Endometrium (tissue), 2 donors: Measurements from ENCODE around the gene MAML3.

Experiments used
- FAIRE-seq: peaks from 2 replicates; lab custom pipeline; 2012; peaks lifted over from hg19 to GRCh38; lab: Jason Lieb, UNC
- donor health status: control.
- donor health status: control.

The MAML3 gene

GRCh38 chr4:139840773-139841172 lies 313.2 kb downstream of the MAML3 start:
- FAIRE-seq, result no peak

- FAIRE-seq, result no peak
Measured at GRCh38 chr4:139839403-139840031, 314.5 kb downstream of the MAML3 start.

GRCh38 chr4:139838811-139839210 lies 315.2 kb downstream of the MAML3 start:
- FAIRE-seq, result peak; percentile 93

- FAIRE-seq, result no peak
Measured at GRCh38 chr4:139834981-139835391, 319.0 kb downstream of the MAML3 start.

- FAIRE-seq, result no peak
Measured at GRCh38 chr4:139834226-139834662, 319.7 kb downstream of the MAML3 start.

- no peak for FAIRE-seq
Measured at GRCh38 chr4:139833151-139833910, 320.7 kb downstream of the MAML3 start.

GRCh38 chr4:139828966-139829664 lies 324.9 kb downstream of the MAML3 start:
- FAIRE-seq, result no peak

- no peak for FAIRE-seq
Measured at GRCh38 chr4:139826426-139826825, 327.6 kb downstream of the MAML3 start.

GRCh38 chr4:139825523-139826014 lies 328.4 kb downstream of the MAML3 start:
- no peak for FAIRE-seq

- no peak for FAIRE-seq
Measured at GRCh38 chr4:139824882-139825522, 329.0 kb downstream of the MAML3 start.

GRCh38 chr4:139823746-139824145 lies 330.2 kb downstream of the MAML3 start:
- no peak for FAIRE-seq

- no peak for FAIRE-seq
Measured at GRCh38 chr4:139823345-139823744, 330.6 kb downstream of the MAML3 start.

GRCh38 chr4:139822391-139822790 lies 331.6 kb downstream of the MAML3 start:
- FAIRE-seq, result no peak

- FAIRE-seq, result no peak
Measured at GRCh38 chr4:139819082-139819481, 334.9 kb downstream of the MAML3 start.

GRCh38 chr4:139817657-139818452 lies 336.1 kb downstream of the MAML3 start:
- FAIRE-seq, result no peak

GRCh38 chr4:139816856-139817255 lies 337.1 kb downstream of the MAML3 start:
- no peak for FAIRE-seq

- peak; percentile 37 for FAIRE-seq
Measured at GRCh38 chr4:139815778-139816601, 338.0 kb downstream of the MAML3 start.

- FAIRE-seq, result no peak
Measured at GRCh38 chr4:139814323-139815015, 339.5 kb downstream of the MAML3 start.

- FAIRE-seq, result no peak
Measured at GRCh38 chr4:139813881-139814280, 340.1 kb downstream of the MAML3 start.

GRCh38 chr4:139810710-139811109 lies 343.3 kb downstream of the MAML3 start:
- no peak for FAIRE-seq
